ENCODE results near the gene CENPN.

CENPN gene

GRCh38 chr16:81012974-81013373 is 6.0 kb downstream of the CENPN start:
- TF ChIP-seq MAX (IDR thresholded peaks at IDR 0.05; ENCODE audit: low read depth, low read length) (no peak), POLR2A (IDR thresholded peaks at IDR 0.05; ENCODE audit: extremely low read depth, insufficient read length) (no peak), CTCF (IDR thresholded peaks at IDR 0.05; ENCODE audit: low read depth, low read length) (no peak), MYC (IDR thresholded peaks at IDR 0.05; ENCODE audit: low read depth, low read length) (no peak)
- DNase-seq (ENCODE audit: low read depth), result no peak
- H3K4me3 ChIP-seq (ENCODE audit: low read depth, low read length), result no peak overlapping the region

GRCh38 chr16:81014672-81015071 is 7.7 kb downstream of the CENPN start:
- TF ChIP-seq CTCF (IDR thresholded peaks at IDR 0.05; ENCODE audit: low read depth, low read length) (no peak), POLR2A (IDR thresholded peaks at IDR 0.05; ENCODE audit: extremely low read depth, insufficient read length) (no peak), MYC (IDR thresholded peaks at IDR 0.05; ENCODE audit: low read depth, low read length) (no peak), MAX (IDR thresholded peaks at IDR 0.05; ENCODE audit: low read depth, low read length) (no peak)
- DNase-seq (ENCODE audit: low read depth), result no peak
- H3K4me3 ChIP-seq (ENCODE audit: low read depth, low read length), result no peak overlapping the region

- no peak for DNase-seq (ENCODE audit: low read depth)
- TF ChIP-seq POLR2A (IDR thresholded peaks at IDR 0.05; ENCODE audit: extremely low read depth, insufficient read length) (no peak), MYC (IDR thresholded peaks at IDR 0.05; ENCODE audit: low read depth, low read length) (no peak), MAX (IDR thresholded peaks at IDR 0.05; ENCODE audit: low read depth, low read length) (no peak), CTCF (IDR thresholded peaks at IDR 0.05; ENCODE audit: low read depth, low read length) (no peak)
- no peak overlapping the region for H3K4me3 ChIP-seq (ENCODE audit: low read depth, low read length)
Measured at GRCh38 chr16:81018496-81018895, 11.5 kb downstream of the CENPN start.

- no peak overlapping the region for H3K4me3 ChIP-seq (ENCODE audit: low read depth, low read length)
- no peak for DNase-seq (ENCODE audit: low read depth)
- no peak for TF ChIP-seq MAX (IDR thresholded peaks at IDR 0.05; ENCODE audit: low read depth, low read length)
Measured at GRCh38 chr16:81026429-81026828, 19.4 kb downstream of the CENPN start.

GRCh38 chr16:81029930-81030604 is 23.1 kb downstream of the CENPN start:
- TF ChIP-seq CTCF (IDR thresholded peaks at IDR 0.05; ENCODE audit: low read depth, low read length) (no peak), POLR2A (IDR thresholded peaks at IDR 0.05; ENCODE audit: extremely low read depth, insufficient read length) (no peak), MAX (IDR thresholded peaks at IDR 0.05; ENCODE audit: low read depth, low read length) (no peak), MYC (IDR thresholded peaks at IDR 0.05; ENCODE audit: low read depth, low read length) (no peak)
- no peak for DNase-seq (ENCODE audit: low read depth)
- no peak overlapping the region for H3K4me3 ChIP-seq (ENCODE audit: low read depth, low read length)

- peak; percentile 89 for DNase-seq (ENCODE audit: low read depth)
- TF ChIP-seq MYC (IDR thresholded peaks at IDR 0.05; ENCODE audit: low read depth, low read length) (no peak), CTCF (IDR thresholded peaks at IDR 0.05; ENCODE audit: low read depth, low read length) (peak; percentile 96), POLR2A (IDR thresholded peaks at IDR 0.05; ENCODE audit: extremely low read depth, insufficient read length) (peak; percentile 33)
- peak within 1 kb of the TSS; percentile 81 for H3K4me3 ChIP-seq (ENCODE audit: low read depth, low read length)
Measured at GRCh38 chr16:81035398-81035974, 28.5 kb downstream of the CENPN start, which contains the start of gene ATMIN. Gene ATMIN (plus strand): TSS chr16:81035842. CDS start chr16:81035871, 29 bp downstream.

Data from NB4 (cell line).